HG02763 (cell line): ENCODE measurements around the gene CPNE8.

Experiments used
- ATAC-seq: cut with Tn5 transposase; IDR thresholded peaks from one replicate; pipeline ENCODE4 v1.9.1; 2021; ENCODE audit warnings: mild to moderate bottlenecking, moderate library complexity; ENCODE audit not compliant: unreplicated experiment

Gene CPNE8

DNA sequence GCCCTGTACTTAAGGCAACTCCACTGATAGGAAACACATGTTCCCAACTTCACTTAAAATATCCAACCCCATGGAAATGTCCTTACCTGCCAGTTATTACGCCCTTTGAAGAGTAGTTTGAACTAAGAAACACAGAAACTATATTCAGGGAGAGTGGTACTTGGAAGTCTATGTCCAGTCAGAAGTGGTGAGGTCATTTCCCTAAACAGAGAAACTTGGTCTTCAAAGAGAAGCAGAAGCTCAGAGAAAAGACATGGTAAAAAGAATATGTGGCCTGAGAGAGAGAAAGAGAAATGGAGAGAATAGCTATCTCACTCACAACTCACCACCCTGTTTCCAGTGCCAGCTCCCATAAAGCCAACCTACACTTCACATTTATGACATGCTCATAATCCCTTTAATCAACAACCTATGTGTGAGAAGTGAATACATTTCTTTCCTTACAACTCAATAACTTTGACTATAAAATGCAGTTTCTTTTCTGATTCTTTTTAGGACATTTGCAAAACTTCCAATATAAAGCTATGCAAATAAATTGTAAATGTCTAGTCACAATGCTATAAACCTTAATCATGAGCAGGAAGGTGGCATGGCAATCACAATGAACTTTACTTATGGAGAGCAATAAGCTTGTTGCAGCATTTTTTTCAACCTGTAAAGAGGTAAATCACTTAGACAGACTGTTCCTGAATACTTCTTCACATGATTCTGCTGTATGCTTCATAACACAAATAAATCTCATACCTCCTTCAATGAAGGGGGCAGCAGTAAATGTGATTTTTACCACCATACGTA lies 67.1 kb downstream of the CPNE8 start:
- ATAC-seq, result no peak

- ATAC-seq, result no peak
Observed at GRCh38 chr12:38831715-38832114, 73.7 kb downstream of the CPNE8 start.

GRCh38 chr12:38825006-38825405 lies 80.4 kb downstream of the CPNE8 start:
- no peak for ATAC-seq

GRCh38 chr12:38823738-38824137 lies 81.7 kb downstream of the CPNE8 start:
- ATAC-seq, result no peak

- ATAC-seq, result no peak
Observed at GRCh38 chr12:38823314-38823713, 82.1 kb downstream of the CPNE8 start.

DNA sequence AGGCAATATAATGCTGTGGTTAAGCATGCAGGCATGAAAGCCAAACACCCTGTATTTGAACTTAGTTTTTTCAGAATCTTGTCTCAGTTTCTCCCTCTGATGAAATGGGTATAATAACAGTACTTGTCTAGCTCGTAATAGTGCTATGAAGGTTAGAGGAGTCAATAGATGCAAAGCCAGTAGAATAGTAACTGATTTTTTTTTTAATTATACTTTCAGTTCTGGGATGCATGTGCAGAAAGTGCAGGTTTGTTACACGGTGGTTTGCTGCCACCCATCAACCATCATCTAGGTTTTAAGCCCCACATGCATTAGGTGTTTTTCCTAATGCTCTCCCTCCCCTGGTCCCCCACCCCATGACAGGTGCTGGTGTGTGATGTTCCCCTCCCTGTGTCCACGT lies 87.4 kb downstream of the CPNE8 start:
- ATAC-seq, result no peak

DNA sequence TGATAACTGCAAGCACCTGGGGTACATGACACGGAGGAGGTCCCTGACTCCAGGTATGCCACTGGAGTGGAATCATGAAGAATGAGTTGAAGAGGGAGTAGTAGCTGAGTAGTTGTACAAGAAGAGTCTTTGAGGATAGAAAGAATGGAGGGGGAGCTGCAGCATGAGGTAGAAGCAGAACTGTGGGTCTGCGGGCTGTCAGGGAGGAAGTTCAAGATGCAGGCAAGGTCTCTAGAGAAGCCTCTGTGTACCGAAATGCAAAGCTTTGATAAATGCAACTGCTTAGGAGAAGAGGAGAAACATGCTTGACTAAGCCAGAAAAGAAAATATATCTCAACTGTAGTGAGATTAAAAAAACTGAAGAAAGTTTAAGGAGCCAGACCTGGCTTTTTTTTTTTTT lies 91.5 kb downstream of the CPNE8 start:
- ATAC-seq, result no peak

DNA sequence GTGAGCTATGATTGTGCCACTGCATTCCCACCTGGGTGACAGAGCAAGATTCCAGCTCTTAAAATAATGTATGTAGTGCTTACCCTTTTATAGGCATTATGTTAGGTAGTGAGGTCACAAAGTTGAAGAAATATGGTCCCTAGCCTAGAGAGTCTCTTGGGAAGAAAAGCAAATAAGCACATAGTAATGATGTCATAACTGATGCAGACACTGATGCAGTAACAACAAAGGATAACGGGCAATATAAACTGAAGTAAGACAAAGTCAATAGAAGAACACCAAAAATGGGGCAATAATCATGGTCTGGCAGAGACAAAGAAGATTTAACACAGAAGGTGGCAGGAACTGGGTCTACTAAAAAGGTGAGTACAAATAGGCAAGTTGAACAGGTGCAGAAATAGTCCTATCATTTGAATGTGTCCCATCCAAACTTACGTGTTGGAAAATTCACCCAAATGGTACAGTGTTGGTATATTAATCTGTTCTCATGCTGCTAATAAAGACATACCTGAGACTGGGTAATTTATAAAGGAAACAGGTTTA lies 93.5 kb downstream of the CPNE8 start:
- no peak for ATAC-seq

- no peak for ATAC-seq
Observed at GRCh38 chr12:38809832-38810231, 95.6 kb downstream of the CPNE8 start.

- ATAC-seq, result no peak
Observed at GRCh38 chr12:38788106-38788505, 117.3 kb downstream of the CPNE8 start.

DNA sequence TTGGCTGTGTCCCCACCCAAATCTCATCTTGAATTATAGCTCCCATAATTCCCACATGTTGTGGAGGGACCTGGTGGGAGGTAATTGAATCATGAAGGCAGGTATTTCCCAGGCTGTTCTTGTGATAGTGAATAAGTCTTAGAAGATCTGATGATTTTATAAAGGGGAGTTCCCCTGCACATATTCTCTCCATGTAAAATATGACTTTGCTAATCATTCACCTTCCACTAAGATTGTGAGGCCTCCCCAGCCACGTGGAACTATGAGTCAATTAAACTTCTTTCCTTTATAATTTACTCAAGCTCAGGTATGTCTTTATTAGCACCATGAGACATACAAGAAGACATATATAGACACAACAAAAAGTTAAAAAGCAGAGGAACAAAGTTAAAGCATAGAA lies 120.0 kb downstream of the CPNE8 start:
- ATAC-seq, result no peak

DNA sequence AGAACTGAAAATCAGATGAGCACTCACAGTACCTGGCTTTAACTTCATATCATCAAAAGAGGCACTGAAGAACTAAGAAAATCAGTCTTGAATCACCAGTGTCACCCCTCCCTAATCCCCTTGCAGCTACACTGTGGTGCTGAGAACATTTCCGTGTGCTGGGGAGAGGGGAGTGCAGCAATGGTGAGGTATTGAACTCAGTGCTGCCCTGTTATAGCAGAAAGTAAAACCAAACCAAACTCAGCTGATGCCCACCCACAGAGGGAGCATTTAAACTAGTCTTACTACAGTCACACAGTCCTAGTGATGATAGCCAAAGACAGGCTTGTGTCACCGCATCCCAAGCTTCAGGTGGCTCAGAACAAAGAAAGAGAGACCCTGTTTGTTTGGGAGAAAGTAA lies 122.1 kb downstream of the CPNE8 start:
- no peak for ATAC-seq

GRCh38 chr12:38782359-38782758 lies 123.0 kb downstream of the CPNE8 start:
- ATAC-seq, result no peak

DNA sequence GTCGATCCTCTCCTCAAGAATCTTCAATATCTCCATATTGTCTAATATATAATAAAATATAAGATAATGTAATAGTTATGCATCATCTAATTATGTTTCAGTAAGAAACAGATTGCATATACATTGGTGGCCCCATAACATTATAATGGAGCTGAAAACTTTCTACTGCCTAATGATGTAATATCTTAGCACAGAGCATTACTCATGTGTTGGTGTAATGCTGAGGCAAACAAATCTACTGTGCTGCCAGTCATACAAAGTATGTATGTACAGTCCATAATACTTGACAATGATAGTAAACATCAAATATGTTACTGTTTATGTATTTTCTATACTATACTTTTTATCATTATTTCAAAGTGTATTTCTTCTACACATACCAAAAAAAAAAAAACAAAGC lies 128.7 kb downstream of the CPNE8 start:
- ATAC-seq, result no peak

DNA sequence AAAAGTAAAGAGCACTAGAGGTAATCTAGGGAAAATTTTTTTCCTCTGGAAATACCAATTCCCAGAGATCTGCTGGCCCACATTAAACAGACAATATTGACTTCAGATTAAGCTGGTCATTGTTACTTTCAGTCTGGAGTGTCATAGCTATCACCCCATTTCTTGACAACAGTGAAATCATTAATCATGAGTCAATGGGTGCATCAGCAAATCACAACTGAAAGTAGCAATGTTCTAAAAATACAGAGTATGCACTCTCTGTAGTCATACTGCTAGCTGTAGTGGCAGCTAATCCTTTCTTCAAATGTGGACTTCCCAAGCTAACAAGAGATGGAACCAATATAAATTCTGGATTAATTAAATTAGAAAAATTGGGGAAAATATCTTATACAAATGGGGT lies 129.9 kb downstream of the CPNE8 start:
- ATAC-seq, result peak; percentile 90

GRCh38 chr12:38772437-38772836 lies 133.0 kb downstream of the CPNE8 start:
- no peak for ATAC-seq

GRCh38 chr12:38771871-38772270 lies 133.5 kb downstream of the CPNE8 start:
- peak; percentile 82 for ATAC-seq

- ATAC-seq, result no peak
Observed at GRCh38 chr12:38761636-38762342, 143.6 kb downstream of the CPNE8 start.

GRCh38 chr12:38761111-38761510 lies 144.3 kb downstream of the CPNE8 start:
- no peak for ATAC-seq

DNA sequence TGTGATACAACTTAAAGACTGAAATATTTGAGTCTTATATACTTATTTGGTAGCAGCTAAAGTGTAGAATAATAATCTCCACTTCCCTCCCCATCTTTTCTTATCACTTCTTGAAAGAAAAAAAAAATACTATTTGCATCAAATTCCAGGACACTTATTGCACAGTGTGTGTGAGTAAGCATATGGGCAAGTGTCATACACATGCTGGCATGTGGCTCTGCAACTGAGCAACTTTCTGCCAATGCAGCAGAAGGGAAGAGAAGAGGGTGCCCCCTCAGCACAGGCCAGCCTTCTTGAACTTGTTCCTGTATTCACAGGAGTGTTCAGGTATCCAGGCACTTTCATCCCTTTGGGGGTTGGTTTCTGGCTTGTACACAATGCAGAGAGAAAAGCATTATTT lies 145.8 kb downstream of the CPNE8 start:
- no peak for ATAC-seq

DNA sequence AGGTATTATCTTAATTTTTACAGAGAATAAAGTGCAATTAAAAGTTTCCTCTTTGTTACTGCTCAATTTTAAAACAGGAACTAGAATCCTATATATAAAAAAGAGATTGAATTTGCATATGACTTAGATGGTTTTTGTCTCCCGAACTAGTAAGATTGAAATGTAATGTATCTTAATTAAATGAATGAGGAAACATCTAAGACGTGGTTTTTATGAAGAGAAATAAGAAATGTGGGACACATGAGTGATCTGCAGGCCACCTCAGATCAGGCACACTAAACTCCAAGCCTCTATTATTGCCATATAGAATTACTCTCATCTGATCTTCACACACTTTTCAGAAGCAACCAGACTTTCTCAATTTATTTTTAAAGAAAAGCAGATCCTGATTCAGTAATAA lies 158.6 kb downstream of the CPNE8 start:
- ATAC-seq, result no peak

GRCh38 chr12:38745601-38746000 lies 159.8 kb downstream of the CPNE8 start:
- ATAC-seq, result no peak
